Hindlimb muscle (tissue), 1 donor: Measurements from ENCODE around the gene CTNNA3. TPM values are rescaled to one million over a fixed set of nuclear protein-coding genes. Genes with fewer than 3 reads are reported as not detected.
"Not testable (repeated sequence)": the region's sequence is repeated elsewhere in the genome, so short reads cannot be mapped to it uniquely, and the experiment has no call there.

Experiments
- DNase-seq: peaks from one replicate; pipeline ENCODE4 v3.0.0-alpha.2; 2013
- polyA plus RNA-seq: library from polyadenylated mRNA; unstranded; fragments of 120-200 nt; gene quantifications from one replicate; pipeline ENCODE4 v1.2.1, GENCODE V29; 2013; ENCODE audit not compliant: insufficient read length

Gene CTNNA3
- polyA plus RNA-seq, 1 donor, result 7.5 TPM

DNA sequence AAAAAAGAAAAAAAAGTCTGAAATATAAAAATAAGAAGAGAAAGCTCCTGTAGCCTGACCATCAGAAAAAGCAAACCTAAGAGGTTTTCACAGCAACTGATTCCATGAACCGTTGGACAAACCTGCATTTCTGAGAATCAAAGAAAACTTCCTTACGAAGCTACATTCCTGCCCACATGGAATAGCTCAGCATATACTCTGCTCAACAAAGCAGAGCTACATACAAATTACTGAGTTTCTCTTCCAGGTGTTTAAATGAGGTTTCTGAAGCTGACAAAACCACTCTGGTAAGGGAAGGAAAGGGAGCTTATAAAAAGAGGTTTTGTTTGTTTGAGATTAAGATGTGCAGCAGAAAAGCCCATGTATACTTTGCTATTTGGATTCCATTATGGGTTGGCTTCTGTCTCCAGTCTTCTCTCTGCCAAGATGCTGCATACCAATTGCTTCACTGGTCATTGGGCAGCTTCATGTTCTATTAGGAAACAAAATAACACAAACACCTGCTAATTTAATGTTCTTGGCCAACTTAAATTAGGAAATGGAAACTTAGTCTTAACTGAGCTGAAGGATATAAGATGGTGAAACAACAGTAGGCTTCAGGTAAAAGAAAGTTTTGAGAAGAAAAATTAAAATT, 456.0 kb downstream of the CTNNA3 start:
- no peak for DNase-seq

GRCh38 chr10:67230680-67231500, 465.1 kb downstream of the CTNNA3 start:
- DNase-seq, result not testable (repeated sequence)

- DNase-seq, result no peak
Measured at GRCh38 chr10:67225226-67225625, 470.8 kb downstream of the CTNNA3 start.

GRCh38 chr10:67224553-67224952, 471.4 kb downstream of the CTNNA3 start:
- no peak for DNase-seq

DNA sequence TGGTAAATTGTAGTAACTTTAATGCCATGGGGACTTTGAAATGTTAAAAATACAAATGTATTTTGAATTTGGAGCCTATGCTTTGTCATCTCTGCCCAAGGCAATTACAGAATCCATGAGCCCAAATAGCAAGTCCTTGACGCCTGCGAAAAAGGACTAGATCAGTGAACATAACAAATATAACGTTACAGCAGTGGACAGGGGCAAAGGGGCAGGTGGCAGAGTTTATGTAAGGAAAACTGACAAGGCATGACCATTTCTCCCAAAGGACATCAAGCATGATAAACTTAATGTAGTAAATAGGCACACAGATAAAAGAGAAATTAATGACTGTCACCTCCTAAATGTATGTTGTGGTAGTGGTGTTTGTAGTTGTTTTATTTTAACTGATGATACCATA, 473.1 kb downstream of the CTNNA3 start:
- no peak for DNase-seq

DNA sequence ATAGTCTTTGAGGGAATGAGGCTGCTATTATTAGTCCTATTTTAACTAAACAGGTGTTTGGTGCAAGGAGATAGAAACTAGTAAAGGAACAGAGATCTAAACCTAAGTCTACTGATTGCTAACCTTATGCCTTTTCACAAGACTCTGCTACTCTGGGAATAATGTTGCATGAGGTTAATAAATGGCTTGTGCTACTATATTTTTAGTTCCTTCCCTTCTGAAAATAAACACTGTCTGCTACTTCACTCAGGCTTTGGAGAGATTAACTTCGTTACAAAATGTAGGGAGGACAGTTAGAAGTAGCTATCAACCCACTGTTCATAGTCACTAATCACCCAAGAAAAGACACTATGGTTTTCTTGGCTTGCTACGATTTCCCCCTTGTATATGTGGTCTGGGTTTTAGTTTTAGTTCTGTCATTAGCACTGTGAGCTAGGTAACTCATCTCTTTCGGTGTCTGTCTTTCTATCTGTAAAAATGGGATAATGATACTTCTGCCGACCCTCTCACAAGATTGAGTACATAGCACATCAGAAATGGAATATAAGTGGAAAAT, 474.0 kb downstream of the CTNNA3 start:
- no peak for DNase-seq

- no peak for DNase-seq
Measured at GRCh38 chr10:67211680-67212079, 484.3 kb downstream of the CTNNA3 start.

DNA sequence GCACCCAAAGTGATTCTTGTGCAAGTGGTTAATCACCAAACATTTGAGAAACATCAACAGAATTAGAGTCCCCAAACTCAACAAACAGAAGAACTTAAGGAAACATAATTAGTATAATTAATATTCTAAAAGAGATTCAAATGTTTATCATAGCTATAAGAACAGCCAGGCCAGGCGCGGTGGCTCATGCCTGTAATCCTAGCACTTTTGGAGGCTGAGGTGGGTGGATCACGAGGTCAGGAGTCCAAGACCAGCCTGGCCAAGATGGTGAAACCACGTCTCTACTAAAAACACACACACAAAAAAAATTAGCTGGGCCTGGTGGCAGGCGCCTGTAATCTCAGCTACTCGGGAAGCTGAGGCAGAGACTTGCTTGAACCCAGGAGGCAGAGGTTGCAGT, 488.1 kb downstream of the CTNNA3 start:
- not testable (repeated sequence) for DNase-seq

DNA sequence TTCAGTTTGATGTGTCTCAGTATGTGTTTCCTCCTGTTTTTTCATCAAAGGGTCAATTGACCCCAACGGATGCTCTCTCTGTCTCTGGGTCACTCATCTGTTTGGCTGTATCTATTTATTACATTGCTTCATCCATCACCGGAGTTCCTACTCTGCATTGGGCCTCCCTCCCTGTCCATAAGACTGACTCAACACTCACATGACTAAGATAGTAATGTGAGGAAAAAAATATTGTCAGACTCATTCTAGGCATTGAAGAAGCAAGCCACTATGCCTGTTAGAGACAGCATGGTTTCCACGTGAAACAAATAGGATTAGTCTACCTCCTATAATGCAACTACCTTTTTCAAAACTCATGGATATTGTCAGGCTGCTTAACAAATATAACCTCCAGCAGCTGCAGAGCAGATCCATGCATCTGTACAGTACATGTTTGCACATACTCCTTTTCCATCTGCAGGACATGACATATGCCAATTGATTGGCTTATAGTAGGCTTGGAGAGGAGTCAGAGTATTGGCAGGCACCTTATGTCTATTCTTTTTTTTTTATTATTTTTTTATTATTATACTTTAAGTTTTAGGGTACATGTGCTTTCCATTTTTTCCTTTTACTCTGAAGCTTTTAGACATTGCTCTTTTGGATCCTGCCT, 495.0 kb downstream of the CTNNA3 start:
- no peak for DNase-seq

DNA sequence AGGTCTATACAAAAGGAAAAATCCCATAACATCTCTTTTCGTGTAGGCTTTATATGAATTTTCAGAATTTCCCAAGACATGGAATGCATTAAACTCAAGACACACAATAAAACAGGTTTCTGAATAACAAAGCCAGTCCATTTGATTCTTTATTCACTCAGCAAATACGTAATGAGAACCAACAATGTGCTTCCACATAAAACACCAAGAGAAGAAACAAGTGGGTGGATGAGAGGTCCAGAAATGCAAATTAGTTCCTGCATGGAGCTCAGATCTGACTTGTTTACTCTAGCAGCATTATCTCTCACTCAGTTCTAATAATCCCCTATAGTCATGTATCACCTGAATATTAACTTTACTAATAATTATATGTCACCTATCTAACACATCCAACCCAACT, 520.6 kb downstream of the CTNNA3 start:
- no peak for DNase-seq

DNA sequence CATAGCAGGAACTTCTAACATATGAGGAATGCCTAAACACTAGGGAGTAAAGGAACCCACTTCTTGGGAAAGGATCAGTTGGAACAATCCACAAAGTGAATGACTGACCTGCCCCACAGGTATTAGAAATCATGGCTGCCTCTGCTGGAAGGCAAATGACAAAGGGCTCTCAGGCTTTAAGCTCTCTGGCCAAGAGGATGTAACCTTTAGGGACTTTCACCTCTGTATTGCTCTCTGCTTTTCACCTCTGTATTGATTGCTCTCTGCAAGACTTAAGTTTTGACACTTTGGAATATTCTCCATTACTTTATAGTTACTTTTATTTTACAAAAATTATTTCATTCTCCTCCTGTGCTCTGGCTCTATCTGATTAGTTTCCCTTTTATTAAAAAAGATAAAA, 522.2 kb downstream of the CTNNA3 start:
- DNase-seq, result no peak

- no peak for DNase-seq
Measured at GRCh38 chr10:67171970-67172369, 524.0 kb downstream of the CTNNA3 start.

GRCh38 chr10:67156239-67156638, 539.8 kb downstream of the CTNNA3 start:
- DNase-seq, result no peak

GRCh38 chr10:67151471-67151870, 544.5 kb downstream of the CTNNA3 start:
- DNase-seq, result no peak

- no peak for DNase-seq
Measured at GRCh38 chr10:67144530-67144929, 551.5 kb downstream of the CTNNA3 start.

- no peak for DNase-seq
Measured at GRCh38 chr10:67141300-67141699, 554.7 kb downstream of the CTNNA3 start.

DNA sequence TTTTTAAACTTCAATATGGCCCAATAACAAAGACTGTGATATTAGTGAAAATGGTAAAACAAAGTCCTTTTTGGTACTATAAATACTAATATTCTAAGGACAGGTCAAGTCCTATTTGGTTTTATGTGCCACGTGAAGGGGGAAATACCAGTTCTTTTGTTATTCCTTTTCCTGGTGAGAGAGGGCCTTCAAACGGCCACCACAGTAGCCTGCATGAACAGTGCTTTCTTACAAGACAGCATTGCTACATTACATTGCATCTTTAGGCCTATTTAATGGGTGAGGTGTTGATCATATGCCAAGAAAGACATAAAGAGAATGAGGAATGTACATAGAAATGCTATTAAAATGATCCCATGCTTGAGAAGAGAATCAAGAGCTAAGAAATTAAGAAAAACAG, 555.4 kb downstream of the CTNNA3 start:
- no peak for DNase-seq

DNA sequence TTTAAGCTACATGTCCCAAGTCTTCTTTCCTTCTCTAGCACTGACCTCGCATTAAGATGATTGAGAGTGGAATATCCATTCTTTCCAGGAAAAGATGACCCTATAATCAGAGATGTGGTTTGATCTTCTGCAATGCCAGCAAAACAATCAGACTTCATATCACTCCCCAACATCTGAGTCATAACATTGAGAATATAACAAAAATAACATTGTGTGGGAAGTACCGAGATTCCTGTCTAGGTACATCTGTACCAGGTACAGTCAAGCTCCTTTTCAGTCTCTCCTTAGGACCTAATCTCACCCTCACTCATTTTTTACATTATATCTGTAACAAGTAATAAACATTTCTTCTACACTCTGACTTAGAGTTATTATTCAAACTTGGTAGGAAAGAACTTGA, 568.6 kb downstream of the CTNNA3 start:
- no peak for DNase-seq

DNA sequence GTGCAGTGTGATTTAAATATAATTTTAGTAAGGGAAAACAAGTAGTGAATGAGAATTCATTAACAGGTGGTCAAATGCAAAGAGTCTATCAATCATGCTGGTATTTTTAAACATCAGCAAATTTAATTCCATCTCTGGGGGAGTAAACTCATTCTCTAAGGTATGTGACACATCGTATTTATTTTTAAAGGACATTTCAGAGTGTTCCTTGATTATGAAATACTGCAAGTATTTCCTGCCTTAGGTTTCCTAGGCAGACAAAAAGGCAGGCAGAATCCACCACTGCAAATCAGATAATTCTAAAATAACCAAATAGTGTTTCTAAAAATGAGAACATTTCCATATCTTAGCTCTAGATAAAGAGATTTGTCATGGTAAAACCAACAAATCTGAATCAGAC, 576.3 kb downstream of the CTNNA3 start:
- DNase-seq, result no peak

DNA sequence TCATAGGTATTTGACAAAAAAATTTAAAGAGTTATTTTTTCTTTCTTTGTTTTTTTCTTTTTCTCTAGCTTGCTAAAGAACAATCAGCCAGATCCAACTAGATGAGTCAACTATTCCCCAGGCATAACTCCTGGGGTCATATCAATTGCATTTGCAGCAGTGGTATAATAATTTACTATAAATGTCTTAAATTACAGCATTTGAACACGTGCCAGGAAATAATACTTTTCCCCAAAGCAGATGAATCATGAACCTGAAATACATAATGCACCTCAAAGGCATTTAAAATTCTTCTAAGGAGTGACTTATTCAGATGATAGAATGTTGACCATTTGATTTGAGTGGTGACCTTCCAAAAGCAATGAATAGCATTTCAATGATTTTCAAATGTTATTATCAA, 580.0 kb downstream of the CTNNA3 start:
- DNase-seq, result no peak

GRCh38 chr10:67114945-67115344, 581.0 kb downstream of the CTNNA3 start:
- no peak for DNase-seq

DNA sequence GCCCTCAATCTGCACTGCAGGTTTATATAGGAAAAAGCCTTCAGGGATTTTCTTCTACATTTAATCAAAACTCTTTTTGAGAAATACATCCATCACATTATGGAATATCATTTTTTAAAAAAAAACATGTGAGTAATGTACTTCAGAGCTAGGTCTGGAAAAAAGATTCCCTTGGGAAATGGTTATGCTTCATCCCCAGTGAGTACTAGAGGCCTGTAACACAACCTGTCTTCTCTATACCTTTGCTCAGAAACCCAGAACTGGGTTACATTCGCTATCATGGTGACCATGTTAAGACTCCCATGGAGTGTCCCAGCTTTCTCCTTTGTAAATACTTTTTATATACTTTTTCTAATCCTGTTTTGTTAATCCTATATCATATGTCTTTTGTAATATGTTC, 583.2 kb downstream of the CTNNA3 start:
- DNase-seq, result no peak

DNA sequence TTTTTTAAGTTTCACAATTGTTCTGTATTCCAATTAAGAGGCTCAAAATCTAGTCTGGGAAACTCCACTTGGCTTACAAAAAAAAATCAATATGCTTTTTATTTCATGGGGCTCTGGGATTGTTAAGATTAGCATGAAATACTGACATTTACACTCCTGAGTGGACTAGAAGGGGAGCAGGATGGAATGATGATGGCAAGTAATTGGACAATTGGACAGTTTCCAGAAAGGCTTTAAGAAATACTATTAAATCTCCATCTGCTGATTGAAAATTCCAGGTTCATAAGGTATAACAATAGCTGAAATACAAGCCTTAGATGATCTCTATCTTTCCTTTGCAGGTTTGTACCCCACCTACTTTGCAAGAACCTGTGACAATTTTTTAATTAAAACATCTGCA, 585.7 kb downstream of the CTNNA3 start:
- no peak for DNase-seq

DNA sequence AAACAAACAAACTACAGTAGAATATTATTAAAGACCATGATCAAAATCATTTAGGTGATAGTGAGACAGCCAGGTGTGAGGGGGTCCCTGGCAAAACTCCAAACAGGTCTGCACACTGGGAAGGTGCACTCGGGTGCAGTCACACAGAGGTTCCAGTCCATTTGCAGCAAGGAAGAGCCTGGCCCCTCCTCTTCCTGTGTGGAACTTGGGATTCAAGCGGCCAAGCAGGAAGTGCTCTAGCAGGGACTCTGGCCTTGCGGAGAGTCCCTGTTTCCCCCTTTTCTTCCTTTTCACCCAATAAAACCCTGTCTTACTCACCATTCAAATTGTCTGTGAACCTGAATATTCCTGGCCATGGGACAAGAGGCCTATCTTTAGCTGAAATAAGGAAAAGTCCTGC, 588.3 kb downstream of the CTNNA3 start:
- DNase-seq, result no peak
